Cardiac muscle cell (in vitro differentiated cells and primary cell): ENCODE measurements around the gene STRBP. TPM values are rescaled to one million over a fixed set of nuclear protein-coding genes. Genes with fewer than 3 reads are reported as not detected.

ENCODE experiments used
- DNase-seq, 2 donors: peaks; one replicate each; pipeline versions ENCODE4 v3.0.0 to v3.0.0-alpha.2; 2010 to 2017; ENCODE audit warnings: low read depth in 1 of 2, low spot score in 1 of 2
- H3K27ac ChIP-seq: fragments of 200-600 bp; sonication (generic); 2 replicates; pipeline ENCODE4 v1.5.1; 2016
- H3K27me3 ChIP-seq: fragments of 200-600 bp; sonication (generic); 2 replicates; pipeline ENCODE4 v1.6.0; 2016; ENCODE audit warnings: control low read depth
- H3K36me3 ChIP-seq: fragments of 200-600 bp; sonication (generic); 2 replicates; pipeline ENCODE4 v1.5.1; 2016; ENCODE audit warnings: control low read depth
- H3K4me1 ChIP-seq: fragments of 200-600 bp; sonication (generic); 2 replicates; pipeline ENCODE4 v1.8.1; 2017; ENCODE audit warnings: low read depth, mild to moderate bottlenecking, mixed run types
- H3K4me3 ChIP-seq: fragments of 200-600 bp; sonication (generic); 2 replicates; pipeline ENCODE4 v1.5.1; 2016; ENCODE audit warnings: mild to moderate bottlenecking
- H3K9me3 ChIP-seq: fragments of 200-600 bp; sonication (generic); 2 replicates; pipeline ENCODE4 v1.5.1; 2017; ENCODE audit warnings: low read depth, mild to moderate bottlenecking, control low read depth
- polyA plus RNA-seq: library from polyadenylated mRNA; unstranded; fragments of >200 nt; fragmentation: Nextera tagmentation; extraction: Ambion mirVana; gene quantifications from 2 replicates; pipeline ENCODE4 v1.2.1, GENCODE V29; 2016
- total RNA-seq: library from RNA; depleted of rRNA; stranded (reverse); fragments of >200 nt; gene quantifications from 2 replicates; pipeline ENCODE4 v1.2.3, GENCODE V29; 2016
- TF ChIP-seq, protein P1 (sequence below): IDR thresholded peaks from 2 replicates; pipeline ENCODE4 v1.5.1; 2012; ENCODE audit warnings: low read depth, mild to moderate bottlenecking, low read length

STRBP gene
- total and polyA plus RNA-seq, 2 experiments from 2014 or later = 34.1 to 42.9 TPM

DNA sequence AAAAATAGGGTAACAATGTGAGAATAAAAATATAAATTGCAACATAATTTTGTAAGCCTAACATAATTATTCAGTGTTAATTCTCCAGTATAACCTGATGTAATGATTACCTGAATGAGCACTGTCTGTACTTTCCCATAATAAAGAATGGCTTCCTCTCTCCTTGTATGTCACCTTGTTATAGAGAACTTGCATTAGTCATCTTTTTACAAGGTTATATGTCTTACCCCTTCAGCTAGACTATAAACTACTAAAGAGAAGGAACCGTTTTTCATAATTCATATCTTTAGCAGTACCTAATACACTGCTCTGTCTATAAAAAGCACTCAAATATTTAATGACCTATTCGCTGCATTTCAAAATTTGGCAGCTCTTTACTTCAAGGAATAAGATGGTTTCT is 19.8 kb downstream of the STRBP start:
- no peak overlapping the region for H3K27ac ChIP-seq
- no peaks in the 10 kb centered on the region for H3K27me3 ChIP-seq
- no peak overlapping the region for H3K4me3 ChIP-seq
- peaks cover 13% of the 10 kb centered on the region for H3K4me1 ChIP-seq
- H3K9me3 ChIP-seq = no peaks in the 10 kb centered on the region
- no peak for DNase-seq
- TF ChIP-seq, protein P1, sequence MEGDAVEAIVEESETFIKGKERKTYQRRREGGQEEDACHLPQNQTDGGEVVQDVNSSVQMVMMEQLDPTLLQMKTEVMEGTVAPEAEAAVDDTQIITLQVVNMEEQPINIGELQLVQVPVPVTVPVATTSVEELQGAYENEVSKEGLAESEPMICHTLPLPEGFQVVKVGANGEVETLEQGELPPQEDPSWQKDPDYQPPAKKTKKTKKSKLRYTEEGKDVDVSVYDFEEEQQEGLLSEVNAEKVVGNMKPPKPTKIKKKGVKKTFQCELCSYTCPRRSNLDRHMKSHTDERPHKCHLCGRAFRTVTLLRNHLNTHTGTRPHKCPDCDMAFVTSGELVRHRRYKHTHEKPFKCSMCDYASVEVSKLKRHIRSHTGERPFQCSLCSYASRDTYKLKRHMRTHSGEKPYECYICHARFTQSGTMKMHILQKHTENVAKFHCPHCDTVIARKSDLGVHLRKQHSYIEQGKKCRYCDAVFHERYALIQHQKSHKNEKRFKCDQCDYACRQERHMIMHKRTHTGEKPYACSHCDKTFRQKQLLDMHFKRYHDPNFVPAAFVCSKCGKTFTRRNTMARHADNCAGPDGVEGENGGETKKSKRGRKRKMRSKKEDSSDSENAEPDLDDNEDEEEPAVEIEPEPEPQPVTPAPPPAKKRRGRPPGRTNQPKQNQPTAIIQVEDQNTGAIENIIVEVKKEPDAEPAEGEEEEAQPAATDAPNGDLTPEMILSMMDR = no peak
- H3K36me3 ChIP-seq = no peaks in the 10 kb centered on the region

- TF ChIP-seq, protein P1 = no peak
- H3K4me3 ChIP-seq = no peak overlapping the region
- no peaks in the 10 kb centered on the region for H3K27me3 ChIP-seq
- no peaks in the 10 kb centered on the region for H3K36me3 ChIP-seq
- H3K27ac ChIP-seq = no peak overlapping the region
- H3K4me1 ChIP-seq = peaks cover 2% of the 10 kb centered on the region
- peak in 1 of 2 donors; percentile 29 for DNase-seq
- H3K9me3 ChIP-seq = no peaks in the 10 kb centered on the region
These were observed 21.9 kb downstream of the STRBP start for GRCh38 chr9:123246534-123246933.

DNA sequence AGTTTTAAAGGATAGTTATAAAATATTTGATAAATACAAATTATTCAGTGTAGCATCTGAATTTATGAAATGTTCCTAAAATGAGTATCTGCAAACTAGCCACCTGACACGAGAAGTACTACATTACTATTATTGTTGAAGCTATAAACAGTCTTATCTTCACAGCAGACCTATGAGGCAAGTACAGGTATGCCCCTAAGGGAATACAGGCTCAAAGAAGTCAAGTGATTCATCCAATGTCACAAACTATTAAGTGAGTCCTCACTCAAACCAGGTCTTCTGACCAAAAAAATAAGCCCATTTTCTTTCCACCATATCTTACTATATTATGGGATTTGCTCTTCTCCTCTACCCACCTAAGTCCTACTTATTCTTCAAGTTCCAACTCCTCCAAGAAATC is 28.7 kb downstream of the STRBP start:
- TF ChIP-seq, protein P1 = no peak
- Histone ChIP-seq H3K27me3 (no peaks in the 10 kb centered on the region), H3K27ac (no peak overlapping the region), H3K36me3 (no peaks in the 10 kb centered on the region), H3K4me3 (no peak overlapping the region), H3K4me1 (no peaks in the 10 kb centered on the region), H3K9me3 (no peaks in the 10 kb centered on the region)
- no peak for DNase-seq

DNA sequence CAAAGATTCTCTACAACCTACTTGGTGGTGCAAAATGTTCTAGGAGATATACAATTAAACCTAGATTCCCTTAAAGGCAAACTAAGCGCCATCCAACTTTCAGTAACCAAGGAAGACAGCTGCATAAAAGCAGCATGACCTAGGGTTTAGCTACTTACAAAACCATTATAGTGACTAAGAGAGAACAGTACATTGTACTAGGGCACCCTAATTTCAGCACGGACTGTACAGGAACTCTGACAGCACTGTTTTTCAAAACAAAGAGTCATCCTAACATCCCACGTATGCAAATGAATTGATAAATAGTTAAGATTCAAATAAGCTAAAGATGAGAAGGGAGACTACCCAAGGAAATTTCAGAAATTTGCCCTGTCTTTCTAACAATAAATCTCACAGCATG is 30.0 kb downstream of the STRBP start:
- TF ChIP-seq, protein P1 = no peak
- H3K4me1 ChIP-seq = no peaks in the 10 kb centered on the region
- no peak overlapping the region for H3K4me3 ChIP-seq
- no peaks in the 10 kb centered on the region for H3K36me3 ChIP-seq
- no peaks in the 10 kb centered on the region for H3K9me3 ChIP-seq
- DNase-seq = no peak
- H3K27ac ChIP-seq = no peak overlapping the region
- H3K27me3 ChIP-seq = no peaks in the 10 kb centered on the region

DNA sequence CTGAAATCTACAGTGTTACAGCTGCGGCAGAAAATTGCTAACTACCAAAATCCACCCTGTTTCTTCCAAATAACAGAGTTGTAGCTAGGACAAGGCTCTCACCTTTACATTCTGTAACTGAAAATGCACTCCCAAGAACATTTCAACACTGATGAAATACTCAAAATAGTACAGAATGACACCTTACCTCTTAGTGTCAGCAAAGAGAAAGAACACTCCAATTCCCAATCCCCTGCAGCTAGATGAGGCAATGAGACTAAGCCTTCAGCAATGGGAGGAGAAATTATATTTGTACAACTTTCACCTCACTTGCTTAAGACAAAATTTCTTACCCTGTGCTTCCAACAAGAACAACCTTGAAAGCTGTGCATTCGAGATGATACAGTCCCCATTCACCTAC is 31.2 kb downstream of the STRBP start:
- TF ChIP-seq, protein P1 = no peak
- Histone ChIP-seq H3K36me3 (no peaks in the 10 kb centered on the region), H3K27me3 (no peaks in the 10 kb centered on the region), H3K9me3 (no peaks in the 10 kb centered on the region), H3K4me3 (no peak overlapping the region), H3K4me1 (no peaks in the 10 kb centered on the region), H3K27ac (no peak overlapping the region)
- DNase-seq = no peak

GRCh38 chr9:123235448-123235847 is 32.9 kb downstream of the STRBP start:
- no peak for DNase-seq
- no peaks in the 10 kb centered on the region for H3K36me3 ChIP-seq
- no peaks in the 10 kb centered on the region for H3K4me1 ChIP-seq
- H3K4me3 ChIP-seq = no peak overlapping the region
- TF ChIP-seq, protein P1 = no peak
- no peak overlapping the region for H3K27ac ChIP-seq
- H3K27me3 ChIP-seq = no peaks in the 10 kb centered on the region
- H3K9me3 ChIP-seq = no peaks in the 10 kb centered on the region
